ENCODE measurements around the gene POU3F1. TPM values are rescaled to one million over a fixed set of nuclear protein-coding genes. Genes with fewer than 3 reads are reported as not detected.

The POU3F1 gene
- total RNA-seq, 1 donor from 2014 or later, result 0.11 TPM

DNA sequence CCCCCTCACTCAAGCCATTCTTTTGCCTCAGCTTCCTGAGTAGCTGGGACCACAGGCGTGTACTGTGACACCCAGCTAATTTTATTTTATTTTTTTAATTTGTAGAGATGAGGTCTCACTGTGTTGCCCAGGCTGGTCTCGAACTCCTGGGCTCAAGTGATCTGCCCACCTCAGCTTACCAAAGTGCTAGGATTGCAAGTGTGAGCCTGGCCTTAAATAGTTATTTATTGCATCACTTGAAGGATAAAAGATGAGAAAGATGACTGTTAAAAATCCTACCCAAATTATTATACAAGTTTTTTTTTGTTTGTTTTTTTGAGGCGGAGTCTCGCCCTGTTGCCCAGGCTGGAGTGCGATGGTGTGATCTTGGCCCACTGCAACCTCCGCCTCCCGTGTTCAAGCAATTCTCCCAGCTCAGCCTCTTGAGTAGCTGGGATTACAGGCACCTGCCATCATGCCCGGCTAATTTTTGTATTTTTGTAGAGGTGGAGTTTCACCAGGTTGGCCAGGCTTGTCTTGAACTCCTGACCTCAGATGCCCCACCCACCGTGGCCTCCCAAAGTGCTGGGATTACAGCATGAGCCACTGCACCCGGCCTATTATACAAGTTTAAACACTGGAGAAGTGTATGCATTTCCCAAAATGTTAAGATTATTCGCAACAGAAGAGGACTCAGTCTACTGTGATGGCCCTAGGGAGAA, 31.7 kb downstream of the POU3F1 start:
- no peak for ATAC-seq
- DNase-seq (ENCODE audit: missing footprints), result no peak
- intact Hi-C loops (cut with DNase I), result no loop called here

DNA sequence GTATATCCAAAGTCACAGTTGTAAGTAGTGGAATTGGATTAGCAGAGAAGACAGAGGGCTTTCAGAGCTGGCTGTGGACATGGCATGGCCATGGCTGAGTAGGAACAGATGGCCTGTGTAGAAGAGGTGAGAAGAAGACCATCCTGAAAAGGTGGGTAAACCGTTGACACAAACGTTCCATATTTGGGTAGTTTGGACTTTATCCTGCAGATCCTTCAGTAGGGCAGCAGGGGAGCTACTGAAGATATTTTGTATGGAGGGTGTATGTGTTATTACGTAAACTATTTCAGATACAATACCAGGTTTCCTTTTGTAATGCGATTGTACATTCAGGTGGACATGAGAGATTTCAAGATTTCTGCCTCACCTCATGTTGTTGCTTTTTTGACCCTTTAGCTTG, 32.4 kb downstream of the POU3F1 start:
- intact Hi-C loops (cut with DNase I), result no loop called here
- no peak for DNase-seq (ENCODE audit: missing footprints)
- ATAC-seq, result no peak

DNA sequence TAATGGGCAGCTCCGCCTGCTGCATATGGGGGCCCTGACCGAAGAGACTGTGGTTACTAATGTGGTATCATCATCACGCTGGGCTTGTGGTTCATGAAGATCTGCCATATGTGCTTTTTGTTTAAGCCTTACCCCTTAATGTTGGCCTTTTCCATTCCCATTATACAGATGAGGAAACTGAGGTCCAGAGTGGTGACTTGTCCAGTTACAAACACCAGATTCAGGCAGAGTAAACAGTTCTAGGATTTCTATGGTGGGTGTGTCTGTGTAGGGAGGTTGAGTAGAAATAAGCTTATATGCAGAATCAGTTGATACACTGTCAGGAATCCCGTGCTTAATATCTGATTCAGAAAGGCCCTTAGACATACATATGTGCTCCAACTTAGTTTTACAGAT, 33.4 kb downstream of the POU3F1 start:
- intact Hi-C loops (cut with DNase I), result no loop called here
- ATAC-seq, result no peak

DNA sequence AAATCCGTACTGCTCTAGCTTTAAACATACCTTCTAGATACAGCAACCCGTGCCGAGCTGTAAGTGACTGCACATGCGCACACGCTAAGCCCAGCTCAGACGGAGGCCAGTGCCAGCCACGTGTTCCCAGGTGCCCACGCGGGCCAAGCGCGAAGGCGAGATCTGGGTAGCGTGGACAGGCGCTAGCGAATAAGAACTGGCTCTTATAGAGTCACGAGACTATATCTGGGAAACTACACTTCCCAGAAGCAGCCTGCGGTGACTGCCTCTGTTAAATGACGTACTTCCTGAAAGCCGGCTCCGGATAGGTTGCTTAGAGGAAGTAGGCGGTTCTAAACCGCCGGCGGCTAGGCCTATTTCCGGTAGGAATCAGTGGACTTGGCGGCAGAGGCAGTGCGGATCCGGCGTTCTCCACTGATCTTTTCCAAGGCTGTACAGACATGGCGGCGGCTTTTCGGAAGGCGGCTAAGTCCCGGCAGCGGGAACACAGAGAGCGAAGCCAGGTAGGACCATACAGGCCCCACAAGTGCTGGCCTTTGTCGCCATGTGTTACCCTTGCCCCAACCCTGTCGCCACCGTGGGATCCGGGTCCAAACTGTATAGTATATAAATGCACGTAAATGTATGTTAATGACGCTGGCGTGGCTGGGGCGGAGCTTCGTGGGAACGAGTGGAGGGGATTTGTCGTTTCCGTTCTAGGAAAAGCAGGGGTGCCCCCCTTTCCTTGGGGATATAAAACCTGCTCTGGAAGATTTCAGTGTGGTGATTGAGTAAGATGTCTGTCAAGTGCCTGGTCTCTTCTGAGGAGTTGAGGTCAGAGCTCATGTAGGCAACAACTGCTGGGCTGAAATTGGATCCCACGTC, 34.0 kb downstream of the POU3F1 start, which contains the start of gene UTP11:
Gene UTP11, plus strand, starts transcription at position 372 of the 864 bp plus-strand sequence. Its CDS starts 69 bp downstream, at position 441.
- ATAC-seq (peak; percentile 97), DNase-seq (ENCODE audit: missing footprints) (peak; percentile 96)
- intact Hi-C loops (cut with DNase I), result loop anchor here (1.0 kb wide), 1 partner anchor 22 kb away; the partner anchor contains the start of gene SF3A3

More for the DNA sequence above, 33.4 kb downstream of the POU3F1 start:
- no peak for DNase-seq (ENCODE audit: missing footprints)

DNA sequence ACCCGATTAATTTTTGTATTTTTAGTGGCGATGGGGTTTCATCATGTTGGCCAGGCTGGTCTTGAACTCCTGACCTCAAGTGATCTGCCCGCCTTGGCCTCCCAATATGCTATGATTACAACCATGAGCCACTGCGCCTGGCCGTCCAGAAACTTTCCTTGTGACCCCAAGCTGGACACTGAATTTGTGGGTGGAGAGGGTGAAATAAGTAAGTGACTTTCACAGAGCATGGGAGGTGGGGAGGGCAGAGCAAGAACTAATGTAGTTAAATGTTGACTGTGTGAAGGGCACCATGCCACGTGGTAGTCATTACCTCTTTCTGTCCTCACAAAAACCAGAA, 36.8 kb downstream of the POU3F1 start:
- intact Hi-C loops (cut with DNase I), result no loop called here
- ATAC-seq (no peak), DNase-seq (ENCODE audit: missing footprints) (no peak)

DNA sequence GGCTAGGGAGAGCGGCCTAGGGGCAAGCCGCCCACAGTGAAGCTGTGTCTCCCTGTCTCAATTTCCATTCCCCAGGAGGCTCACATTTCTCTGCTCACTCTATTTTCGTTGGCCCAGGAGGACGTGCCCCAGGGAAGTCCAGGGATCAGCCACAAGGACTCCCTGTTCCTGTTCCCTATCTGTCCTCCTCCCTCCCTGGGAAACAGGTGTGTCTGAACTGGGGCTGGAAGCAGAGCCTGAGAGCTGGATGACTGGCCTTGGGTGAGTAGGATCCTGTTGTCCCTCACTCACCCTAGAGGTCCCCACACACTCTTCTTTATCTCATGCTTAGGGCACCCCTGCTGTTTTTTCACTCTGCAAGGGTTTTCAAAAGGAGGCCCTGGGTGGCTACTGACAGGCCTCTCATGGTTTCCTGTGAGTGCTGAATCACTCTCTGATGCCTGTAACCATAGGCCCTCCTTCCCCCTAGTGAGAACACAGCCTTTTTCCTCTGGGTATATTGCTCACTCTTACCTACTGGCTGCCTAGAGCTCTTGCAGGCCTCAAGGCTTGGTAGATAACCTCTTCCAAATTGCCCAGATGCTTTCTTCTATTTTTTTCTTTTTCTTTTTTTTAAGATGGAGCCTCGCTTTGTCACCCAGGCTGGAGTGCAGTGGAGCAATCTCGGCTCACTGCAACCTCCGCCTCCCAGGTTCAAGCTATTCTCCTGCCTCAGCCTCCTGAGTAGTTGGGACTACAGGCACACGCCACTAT, 37.3 kb downstream of the POU3F1 start:
- ATAC-seq (no peak), DNase-seq (ENCODE audit: missing footprints) (no peak)
- intact Hi-C loops (cut with DNase I), result no loop called here

DNA sequence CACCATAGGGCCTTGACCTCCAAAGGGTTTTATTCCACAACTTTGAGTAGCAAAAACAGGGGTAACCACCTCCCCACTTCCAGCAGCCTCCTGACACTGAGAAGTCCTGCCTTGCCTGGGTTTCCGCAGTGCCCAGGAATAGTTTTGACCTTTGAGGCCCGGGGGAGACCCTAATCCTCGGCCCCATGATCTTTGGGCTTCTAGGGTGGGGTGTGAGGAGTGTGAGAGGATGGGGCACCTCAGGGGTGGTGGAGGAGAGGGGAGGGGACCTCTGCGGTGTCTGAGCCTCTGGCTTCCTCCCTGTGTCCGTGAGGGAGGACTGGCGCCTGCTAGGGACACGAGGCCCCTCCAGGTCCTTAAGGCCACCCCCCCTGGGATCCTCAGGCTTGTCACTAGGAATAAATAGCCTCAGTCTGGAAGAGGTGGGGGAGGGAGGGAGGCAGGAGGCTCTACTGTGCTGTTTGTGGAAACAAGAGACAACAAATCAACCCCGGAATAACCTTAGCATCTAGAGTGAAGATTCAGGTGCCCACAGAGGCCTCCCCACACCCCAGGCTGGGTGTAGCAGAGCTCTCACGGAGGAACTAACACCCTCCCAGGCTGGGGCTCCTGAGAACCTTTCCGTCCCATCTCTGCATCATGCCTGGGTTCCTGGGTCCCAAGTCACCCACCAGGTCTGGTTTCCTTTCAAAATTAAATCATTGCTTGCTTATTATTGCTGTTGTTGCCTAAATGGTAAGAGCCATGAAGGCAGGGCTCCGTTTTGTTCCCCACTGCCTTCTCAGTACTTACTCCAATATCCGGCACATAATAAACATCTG, 40.4 kb downstream of the POU3F1 start:
- peak; percentile 57 for ATAC-seq
- intact Hi-C loops (cut with DNase I), result no loop called here
- no peak for DNase-seq (ENCODE audit: missing footprints)

DNA sequence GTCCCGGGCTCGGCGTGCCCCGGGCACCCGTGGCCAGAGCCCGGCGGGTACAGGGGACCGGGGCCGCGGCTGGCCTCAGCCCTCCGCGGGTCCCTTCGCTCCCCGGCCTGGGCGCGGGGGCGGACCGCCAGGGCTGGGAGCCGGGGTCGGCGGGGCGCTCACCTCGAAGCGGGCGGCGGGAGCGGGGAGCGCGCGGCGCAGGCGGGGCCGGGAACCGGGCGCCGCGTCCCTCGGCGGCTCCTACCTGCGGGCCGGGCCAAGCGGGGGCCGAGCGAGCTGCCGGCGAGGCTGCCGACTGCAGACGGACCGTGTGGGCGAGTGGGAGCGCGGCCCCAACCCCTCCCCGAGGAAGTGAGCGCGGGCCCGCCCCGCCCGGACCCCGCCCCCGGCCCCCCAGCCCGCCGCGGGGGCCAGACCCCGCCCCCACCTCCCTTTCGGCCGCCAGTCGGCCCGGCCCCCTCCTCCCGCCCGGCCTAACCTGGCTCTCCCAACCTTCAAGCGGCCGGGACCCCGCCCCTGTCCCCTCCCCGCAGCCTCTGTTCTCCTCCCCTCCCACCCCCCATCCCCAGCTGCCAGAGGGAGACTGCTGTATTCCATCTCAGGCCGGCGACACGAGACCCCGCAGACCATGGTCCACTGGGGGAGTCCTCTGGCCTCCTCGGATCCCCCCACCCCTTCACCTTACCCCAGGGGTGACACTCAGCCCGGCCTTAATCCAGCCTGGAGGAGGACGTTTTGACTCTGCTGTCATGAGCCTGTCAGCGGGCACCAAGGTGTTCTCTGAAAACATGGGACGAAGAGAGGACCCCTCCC, 41.2 kb downstream of the POU3F1 start, which contains the start of gene FHL3:
Gene FHL3, minus strand, starts transcription at position 320 of the 813 bp plus-strand sequence. CDS start 6,102 bp downstream, outside the sequence.
- intact Hi-C loops (cut with DNase I), result no loop called here

DNA sequence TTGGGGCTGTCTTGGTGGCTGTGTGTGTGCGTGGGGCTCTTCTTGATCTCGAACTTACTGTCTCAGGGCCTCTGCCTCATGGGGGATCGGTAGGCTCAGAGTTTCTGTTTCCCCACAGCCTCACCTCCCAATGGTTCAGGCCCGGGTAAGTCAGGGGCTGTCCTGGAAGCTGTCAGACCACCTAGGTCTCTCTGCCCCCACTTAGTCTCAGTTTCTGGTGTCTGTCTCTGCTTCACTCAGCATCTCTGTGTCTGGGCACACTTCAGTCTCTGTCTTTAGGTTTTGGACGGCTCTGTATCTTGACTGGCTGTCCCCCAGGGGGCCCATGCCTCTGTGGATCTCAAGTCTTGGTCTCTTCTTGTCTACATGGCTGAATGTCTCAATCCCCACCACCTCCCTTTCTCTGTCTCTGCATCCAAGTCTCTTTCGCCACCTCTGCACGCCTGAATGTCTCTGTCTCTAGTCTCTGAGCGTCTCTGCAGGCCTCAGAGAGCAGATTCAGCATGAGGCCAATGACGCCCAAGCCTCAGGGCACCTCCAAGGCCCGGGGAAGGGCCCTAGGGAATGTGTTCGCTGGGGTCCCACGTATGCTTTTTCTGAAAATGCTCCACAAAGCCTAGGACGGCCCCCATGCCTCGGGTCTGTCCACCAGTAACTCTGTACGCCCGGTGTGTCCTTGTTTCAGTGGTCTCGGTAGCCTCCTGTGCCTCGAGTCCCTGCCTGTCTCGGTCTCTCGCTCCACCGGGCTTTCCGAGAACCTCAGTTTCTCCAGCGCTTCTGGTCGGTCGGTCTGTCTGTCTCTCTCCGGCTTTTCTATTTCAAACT, 42.1 kb downstream of the POU3F1 start:
- ATAC-seq (no peak), DNase-seq (ENCODE audit: missing footprints) (no peak)
- intact Hi-C loops (cut with DNase I), result no loop called here

More for the DNA sequence above, 41.2 kb downstream of the POU3F1 start, which contains the start of gene FHL3:
- peak; percentile 86 for DNase-seq (ENCODE audit: missing footprints)
- ATAC-seq, result peak; percentile 75

DNA sequence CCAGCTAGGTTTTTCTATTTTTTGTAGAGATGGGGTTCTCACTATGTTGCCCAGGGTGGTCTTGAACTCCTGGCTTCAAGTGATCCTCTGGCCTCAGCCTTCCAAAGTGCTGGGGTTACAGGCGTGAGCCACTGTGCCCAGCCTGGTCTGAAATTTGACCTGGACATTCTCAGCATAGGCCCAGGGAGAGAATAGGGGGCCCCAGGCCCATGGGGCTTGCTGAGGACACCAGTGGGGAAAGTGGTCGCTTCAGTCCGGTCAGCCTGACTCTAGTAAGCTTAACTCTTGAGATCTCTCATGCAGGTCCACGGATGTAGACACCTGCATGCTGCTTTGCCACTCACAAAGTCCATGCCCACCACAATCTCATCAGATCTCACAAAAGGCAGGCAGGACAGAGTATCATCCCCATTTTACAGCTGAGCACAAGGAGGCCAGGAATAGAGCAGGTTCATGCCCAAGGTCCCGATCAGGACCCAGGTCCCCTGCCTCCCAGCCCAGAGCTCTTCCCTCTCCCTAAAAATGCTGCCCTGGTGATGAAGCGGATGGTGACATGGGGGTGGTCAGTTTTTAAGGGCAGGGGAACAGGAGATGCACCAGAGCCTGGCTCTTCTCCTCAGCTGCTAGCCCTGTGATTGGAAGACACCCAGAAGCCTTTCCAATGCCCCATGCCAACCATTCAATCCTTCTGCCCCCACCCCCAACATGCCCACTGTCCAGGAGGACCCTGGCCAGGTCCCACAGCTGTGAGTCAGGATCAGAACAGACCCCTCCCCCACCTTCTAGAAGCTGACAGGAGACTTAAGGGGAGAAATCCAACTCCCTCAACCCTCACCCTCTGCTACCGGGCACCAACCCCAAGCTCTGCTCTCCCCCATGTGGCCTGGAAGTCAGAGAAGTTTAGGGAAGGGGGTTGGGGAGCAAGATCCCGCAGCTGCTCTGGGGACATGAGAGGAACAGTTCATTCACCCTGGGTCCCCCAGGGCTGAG, 43.0 kb downstream of the POU3F1 start:
- ATAC-seq, result no peak
- DNase-seq (ENCODE audit: missing footprints), result no peak
- intact Hi-C loops (cut with DNase I), result no loop called here

DNA sequence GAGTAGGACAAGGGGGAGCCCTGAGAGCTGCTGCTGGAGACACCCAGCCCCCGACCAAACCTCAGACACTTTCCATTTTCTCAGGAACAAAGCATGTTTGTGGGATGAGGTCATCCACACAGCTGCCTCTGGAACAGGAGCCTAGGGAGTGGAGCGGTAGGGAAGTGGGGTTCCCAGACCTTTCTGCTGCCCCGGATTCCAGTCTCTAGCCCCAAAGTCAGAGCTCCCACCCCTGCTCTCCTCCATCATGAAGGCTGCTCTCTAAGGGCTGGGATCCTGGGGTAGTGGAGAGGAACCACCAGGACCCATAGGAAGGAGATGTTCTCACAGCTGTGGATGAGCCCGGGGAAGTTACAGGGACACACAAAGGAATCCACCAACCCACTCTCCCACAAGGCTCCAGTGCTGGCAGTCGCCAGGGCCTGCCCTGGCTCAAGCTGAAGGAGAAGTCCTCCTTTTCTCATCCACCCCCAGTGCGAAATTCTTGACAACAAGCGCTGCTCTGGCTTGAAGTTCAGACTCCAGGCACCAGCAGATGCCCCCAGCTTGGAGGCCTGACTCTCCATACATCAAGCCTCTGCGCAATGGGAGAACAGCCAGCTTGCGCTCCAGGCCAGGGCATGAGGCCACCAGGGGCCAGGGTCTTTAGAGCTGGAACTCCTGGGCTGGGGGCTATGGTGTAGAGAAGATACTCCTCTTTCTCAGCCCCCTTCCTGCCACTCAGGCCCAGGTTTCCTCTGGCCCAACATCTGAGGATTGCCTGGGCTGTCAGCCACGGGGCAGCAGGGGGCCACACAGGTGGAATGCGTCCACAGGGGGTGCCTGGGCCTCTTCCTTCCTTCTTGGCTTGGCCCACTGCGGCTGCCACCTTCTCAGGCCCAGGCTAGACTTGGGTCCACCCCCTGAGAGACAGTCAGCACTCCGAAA, 45.8 kb downstream of the POU3F1 start:
- intact Hi-C loops (cut with DNase I), result no loop called here
- ATAC-seq, result peak; percentile 11
- DNase-seq (ENCODE audit: missing footprints), result no peak

DNA sequence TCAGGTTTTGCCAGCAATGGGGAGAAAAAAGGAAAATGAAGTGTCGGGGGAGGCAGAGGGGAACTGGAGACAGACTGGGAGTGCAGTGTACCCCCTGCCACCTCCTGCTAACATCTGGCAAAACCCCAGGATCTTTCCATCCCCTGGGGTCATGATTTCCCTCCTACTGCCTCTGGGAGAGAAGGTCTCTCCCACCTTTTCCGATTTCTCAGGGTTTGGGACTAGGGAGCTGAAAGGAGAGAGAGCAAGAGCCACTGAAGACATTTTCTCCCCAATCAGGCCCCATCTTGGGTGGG, 46.4 kb downstream of the POU3F1 start:
- DNase-seq (ENCODE audit: missing footprints) (no peak), ATAC-seq (no peak)
- intact Hi-C loops (cut with DNase I), result no loop called here

DNA sequence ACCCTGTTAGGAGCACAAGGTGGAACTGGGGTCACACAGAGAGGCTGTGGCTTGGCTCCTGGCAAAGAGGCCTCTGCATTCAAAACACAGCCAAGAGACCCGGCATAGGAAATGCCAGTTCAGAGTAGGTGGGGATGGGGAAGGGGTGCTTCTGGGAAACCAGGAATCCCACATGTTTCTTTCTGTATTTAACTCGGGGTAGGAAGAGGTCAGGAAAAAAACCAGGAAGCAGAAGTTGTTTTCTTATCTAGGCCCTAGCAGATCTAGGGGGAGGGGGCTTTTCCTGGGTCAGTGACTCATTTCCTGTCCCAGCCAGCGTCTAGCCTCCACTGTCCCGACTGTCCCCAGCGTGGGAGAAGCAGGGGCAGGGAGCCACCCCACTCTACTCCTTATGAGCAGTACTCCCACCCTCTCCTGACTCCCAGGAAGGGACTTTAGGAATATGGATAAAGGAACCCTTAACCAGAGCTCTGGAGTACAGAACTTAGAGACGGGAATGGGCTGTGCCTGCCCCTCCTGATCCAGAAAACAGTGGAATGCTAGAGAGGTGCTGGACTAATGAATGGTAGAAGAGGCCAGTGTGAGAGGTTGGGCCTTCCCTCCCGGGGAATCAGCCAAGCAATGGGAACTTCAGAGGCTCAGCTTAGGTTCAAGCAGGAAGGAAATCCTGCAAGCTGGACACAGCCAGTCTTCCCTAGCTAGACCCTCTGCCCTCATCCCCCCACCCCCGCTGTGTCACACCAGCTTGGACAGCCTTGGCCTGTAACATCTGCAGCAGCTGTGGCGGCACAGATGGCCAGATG, 47.0 kb downstream of the POU3F1 start:
- DNase-seq (ENCODE audit: missing footprints) (no peak), ATAC-seq (peak; percentile 27)
- intact Hi-C loops (cut with DNase I), result no loop called here

DNA sequence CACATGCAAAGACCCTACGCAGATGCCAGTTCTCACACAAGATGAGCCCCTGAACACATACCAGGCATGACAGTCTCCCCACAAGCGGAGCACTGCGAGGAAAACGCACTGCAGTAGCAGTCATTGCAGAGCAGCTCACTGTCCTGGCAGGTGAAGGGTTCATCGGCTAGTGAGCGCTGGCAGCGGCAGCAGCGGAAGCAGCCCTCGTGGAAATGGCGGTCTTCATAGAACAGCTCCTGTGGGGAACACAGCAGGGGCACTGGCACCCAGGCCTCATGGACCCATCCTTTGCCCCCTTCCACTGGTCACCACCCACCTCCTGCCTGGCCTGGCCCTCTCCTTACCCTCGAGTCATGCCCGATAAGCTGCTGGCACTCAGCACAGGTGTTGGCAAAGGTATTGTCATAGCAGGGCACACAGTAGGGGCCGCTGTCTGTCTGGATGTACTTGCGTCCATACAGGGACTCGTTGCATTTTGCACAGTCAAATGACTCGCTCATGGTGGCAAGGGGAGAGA, 47.6 kb downstream of the POU3F1 start:
- ATAC-seq (no peak), DNase-seq (ENCODE audit: missing footprints) (no peak)
- intact Hi-C loops (cut with DNase I), result no loop called here

Measured in Right ventricle myocardium inferior (tissue), 1 donor.